NCI-H69 (cell line): ENCODE results near the gene ZNF397.
"Not testable (repeated sequence)": the region's sequence is repeated elsewhere in the genome, so short reads cannot be mapped to it uniquely, and the experiment has no call there.

ENCODE experiments used
- DNase-seq: peaks from one replicate; lab custom pipeline; 2025; lab: John Stamatoyannopoulos, UW

ZNF397 gene

DNA sequence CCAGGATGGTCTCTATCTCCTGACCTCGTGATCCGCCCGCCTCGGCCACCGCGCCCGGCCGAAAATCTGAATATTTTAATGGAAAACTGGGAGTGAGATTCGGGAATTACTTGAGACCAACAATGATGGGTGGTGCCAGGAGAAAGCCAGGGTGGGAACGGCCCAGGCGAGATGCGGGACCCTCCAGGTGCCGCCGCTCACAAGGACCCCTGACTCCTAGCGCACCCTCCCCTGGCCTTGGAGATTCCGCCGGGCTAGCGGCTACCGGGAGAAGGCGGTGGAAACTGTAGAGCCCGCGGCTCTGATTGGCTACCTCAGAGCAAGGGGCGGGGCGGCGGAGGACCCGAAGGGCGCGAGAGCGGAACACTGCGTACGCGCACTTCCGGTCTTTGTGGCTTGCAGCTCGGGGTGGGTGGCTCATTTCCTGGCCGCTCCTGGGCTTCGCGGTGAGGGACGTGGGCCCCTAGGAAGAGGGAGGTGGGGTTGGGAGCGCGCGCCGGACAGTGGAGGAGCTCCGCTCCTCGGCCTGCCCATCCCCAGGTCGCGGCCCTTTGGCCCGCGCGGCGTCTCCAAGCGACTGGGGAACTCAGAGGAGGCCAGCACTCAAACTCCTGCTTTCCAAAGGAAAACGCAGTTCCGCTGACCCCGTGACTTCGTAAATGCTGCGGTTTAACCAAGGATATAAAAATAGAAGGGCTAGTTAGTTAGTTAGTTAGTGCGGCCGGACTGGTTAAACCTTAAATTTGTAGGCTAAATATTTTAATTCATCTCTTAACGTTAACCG lies at the start of gene ZNF397:
TSS of gene ZNF397 (plus strand) at position 371 of the 784 bp plus-strand sequence. CDS start 1,437 bp downstream, outside the sequence.
- DNase-seq: peak; percentile 100

DNA sequence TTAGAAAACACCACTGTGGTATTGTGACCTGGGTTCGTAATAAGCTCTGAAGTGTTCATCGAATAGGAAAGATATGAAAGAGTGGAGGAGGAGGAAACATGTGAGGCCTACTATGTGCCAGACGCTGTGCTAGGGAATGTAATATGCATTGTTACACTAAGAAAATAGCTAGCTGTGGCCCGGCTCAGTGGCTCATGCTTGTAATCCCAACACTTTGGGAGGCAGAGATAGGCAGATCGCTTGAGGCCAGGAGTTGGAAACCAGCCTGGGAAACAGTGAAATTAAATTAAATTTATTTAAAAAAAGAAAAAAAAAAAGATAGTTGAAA lies 49.2 kb upstream of the ZNF397 start:
- no peak for DNase-seq

DNA sequence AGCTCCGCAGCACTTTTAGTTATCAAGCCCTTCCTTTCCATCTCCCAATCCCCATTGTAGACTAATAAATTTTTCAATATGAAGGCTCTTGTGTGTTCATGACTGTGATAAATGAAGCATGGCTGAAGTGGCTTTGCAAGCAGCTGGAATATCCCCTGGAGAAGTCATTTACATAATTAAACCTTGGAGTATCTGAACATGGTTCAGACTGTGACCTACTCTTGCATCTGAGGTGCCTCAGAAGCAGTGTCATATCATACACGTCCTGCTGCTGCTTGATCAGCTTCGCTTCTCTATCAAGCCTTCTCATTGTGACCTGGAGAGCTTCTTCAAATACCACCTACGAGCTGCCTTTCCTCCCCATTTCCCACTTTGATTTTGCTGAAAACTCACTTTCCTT lies 48.4 kb upstream of the ZNF397 start:
- peak; percentile 85 for DNase-seq

DNA sequence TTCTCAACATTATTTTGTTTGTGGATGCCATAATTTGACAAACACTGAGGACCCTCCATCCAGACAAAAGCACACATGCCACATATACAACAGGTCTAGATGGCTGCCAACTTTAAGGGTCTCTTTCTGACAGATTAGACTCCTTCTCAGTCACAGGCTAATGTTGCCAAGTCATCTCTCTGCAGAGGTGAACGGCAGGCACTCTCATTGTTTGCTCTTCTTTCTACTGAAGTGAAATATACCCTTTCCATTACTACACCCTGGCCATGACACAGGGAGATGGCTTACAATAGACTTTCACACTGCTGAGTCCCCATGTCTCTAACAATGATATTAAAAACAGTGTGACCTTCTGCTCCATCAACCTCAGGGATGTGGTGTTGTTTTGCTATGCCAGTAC lies 47.5 kb upstream of the ZNF397 start:
- peak; percentile 84 for DNase-seq

DNA sequence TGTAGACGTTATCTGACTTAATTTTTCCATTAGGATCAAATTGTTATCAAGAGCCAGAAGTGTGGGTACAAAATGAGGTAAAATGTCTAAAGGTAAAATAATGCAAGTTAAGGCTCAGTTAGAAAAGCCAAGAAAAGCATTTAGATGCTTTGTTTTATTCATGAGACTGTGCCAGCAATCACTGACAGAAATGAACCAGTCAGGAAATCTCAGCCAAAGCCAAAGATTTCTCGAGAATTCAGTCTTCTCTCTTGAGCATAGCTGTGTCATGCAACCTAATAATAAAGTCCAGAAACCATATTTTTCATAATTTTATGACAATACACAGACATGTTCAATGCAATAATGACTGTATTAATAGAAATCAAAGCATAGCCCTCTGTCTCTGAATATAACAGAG lies 43.5 kb upstream of the ZNF397 start:
- DNase-seq: no peak

DNA sequence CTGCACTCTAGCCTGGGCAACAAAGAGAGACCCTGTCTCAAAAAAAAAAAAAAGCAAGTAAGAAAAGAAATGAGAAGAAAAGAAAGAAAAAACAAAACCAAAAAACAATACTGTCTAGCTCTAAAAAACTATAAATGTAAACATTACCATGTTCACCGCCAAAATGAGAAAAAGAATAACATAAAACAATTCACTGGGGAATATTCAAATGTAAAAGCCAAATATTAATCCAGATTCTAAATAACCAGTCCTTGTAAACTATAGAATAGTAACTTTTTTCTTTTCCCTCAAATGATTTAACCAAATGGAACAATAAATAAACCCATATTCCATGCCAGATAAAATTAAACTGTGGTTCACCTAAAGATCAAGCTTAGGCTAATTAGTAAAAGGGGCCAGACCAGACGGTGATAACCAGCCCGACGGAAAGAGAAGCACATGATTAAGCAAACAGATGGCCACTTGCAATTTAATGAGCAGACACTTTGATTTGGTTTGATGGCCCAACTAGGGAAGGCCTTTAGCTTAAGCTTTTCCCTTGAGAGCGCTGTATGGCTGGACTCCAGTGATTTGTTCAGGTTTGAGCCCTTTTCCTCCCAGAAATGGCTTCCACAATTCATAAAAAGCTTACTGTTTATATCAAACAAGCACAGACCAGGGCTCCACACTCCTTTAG lies 39.4 kb upstream of the ZNF397 start:
- peak; percentile 97 for DNase-seq

DNA sequence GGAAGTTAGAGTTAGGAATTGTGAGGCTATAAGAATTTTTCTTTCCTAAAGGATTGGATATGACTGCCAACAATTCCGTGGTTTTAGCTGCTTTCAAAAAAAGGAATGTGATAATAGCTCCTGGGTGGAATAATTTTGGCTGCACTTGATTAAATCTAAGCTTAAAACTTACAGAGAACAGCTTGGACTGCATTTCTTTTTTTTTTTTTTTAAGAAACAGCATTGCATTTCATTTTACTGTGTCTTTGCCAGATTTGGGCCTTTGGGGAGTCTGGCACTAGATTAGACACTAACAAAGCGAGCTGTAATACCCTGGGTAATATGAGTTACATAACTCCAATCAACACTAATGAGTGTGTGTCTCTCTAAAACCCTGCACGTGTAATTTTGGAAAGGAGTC lies 37.8 kb upstream of the ZNF397 start:
- DNase-seq: peak; percentile 26

DNA sequence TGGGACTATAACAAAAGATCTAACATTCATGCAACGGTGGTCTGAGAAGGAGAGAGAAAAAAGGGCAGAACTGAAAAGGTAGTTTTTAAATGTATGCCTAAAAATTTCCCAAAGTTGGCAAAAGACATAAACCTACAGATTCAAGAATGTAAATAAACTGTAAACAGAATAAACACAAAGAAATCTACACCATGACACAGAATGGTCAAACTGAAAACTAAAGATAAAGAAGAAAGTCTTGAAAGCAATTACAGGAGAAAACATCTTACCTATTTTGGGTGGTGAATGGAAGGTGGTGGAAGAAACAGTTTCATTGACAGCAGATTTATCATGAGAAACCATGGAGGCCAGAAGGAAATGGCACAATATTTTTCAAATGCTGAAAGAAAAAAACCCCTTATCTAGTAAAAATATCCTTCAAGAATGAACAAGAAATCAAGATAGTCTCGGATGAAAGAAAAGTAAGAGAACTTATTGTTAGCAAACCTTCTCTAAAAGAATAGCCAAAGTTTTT lies 35.6 kb upstream of the ZNF397 start:
- no peak for DNase-seq

DNA sequence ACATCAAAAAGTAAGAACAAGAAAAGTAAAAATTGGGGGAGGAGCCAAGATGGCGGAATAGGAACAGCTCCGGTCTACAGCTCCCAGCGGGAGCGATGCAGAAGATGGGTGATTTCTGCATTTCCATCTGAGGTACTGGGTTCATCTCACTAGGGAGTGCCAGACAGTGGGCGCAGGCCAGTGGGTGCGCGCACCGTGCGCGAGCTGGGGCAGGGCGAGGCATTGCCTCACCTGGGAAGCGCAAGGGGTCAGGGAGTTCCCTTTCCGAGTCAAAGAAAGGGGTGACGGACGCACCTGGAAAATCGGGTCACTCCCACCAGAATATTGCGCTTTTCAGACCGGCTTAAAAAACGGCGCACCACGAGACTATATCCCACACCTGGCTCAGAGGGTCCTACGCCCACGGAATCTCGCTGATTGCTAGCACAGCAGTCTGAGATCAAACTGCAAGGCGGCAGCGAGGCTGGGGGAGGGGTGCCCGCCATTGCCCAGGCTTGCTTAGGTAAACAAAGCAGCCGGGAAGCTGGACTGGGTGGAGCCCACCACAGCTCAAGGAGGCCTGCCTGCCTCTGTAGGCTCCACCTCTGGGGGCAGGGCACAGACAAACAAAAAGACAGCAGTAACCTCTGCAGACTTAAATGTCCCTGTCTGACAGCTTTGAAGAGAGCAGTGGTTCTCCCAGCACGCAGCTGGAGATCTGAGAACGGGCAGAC lies 34.9 kb upstream of the ZNF397 start:
- not testable (repeated sequence) for DNase-seq

DNA sequence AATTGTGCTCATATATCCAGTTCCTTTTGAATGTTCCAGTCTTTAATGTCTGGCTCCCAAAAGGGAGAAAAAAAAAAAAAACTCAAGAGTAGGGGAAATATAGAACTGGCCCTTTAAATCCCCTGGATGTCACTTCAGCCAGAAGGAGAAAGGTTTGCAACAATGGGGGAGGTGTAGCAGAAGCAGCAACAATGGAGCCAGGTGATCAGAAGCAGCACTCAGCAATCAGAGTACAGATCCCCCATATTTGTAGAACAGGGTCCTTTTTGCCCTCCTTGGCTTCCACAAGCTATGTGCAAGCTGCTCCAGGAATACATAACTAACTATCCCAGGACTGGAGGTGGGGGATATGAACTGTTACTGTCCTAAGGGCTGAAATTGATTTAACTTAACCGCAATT lies 25.8 kb upstream of the ZNF397 start:
- peak; percentile 46 for DNase-seq

DNA sequence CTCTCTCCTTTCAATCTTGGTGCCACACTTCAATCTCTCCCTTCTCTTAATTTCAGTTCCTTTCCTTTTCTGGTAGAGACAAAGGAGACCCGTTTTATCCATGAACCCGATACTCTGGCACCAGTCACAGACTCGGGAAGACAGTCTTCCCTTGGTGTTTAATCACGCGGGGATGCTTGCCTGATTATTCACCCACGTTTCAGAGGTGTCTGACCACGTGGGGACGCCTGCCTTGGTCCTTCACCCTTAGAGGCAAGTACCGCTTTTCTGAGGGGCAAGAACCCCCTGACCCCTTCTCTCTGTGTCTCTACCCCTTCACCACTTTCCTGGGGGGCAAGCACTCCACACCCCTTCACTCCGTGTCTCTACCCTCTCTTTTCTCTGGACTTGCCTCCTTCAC lies 24.2 kb upstream of the ZNF397 start:
- not testable (repeated sequence) for DNase-seq

DNA sequence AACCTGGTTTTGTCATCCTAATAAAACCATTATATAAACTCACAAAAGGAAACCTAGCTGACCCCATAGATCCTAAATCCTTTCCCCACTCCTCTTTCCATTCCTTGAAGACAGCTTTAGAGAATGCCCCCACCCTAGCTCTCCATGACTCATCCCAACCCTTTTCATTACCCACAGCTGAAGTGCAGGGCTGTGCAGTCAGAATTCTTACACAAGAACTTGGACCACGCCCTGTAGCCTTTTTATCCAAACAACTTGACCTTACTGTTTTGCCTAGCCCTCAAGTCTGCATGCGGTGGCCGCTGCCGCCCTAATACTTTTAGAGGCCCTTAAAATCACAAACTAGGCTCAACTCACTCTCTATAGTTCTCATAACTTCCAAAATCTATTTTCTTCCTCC lies 21.5 kb upstream of the ZNF397 start:
- DNase-seq: not testable (repeated sequence)

DNA sequence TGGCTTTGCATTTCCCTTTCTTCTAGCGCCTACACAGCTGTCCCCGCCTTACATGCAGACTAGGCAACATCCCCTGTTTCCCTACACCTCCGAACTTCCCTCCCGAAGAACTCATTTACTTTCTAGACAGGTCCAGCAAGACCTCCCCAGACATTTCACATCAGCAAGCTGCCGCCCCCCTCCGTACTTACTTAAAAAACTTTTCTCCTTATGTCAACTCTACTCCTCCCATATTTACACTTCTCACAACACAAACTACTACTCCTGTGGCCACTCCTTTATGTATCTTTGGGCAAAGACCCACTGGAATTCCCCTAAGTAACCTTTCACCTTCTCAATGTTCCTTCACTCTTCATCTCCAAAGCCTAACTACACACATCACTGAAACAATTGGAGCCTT lies 20.4 kb upstream of the ZNF397 start:
- DNase-seq: no peak

DNA sequence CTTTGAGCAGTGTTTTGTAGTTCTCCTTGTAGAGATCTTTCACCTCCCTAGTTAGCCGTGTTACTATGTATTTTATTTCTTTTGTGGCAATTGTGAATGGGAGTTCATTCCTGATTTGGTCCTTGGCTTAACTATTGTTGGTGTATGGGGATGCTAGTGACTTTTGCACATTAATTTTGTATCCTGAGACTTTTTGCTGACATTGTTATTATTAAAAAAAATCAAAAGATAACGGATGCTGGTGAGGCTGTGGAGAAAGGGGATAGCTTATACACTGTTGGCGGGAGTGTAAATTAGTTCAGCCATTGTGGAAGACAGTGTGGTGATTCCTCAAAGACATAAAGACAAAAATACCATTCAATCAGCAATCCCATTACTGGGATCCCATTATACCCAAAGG lies 17.0 kb upstream of the ZNF397 start:
- no peak for DNase-seq

DNA sequence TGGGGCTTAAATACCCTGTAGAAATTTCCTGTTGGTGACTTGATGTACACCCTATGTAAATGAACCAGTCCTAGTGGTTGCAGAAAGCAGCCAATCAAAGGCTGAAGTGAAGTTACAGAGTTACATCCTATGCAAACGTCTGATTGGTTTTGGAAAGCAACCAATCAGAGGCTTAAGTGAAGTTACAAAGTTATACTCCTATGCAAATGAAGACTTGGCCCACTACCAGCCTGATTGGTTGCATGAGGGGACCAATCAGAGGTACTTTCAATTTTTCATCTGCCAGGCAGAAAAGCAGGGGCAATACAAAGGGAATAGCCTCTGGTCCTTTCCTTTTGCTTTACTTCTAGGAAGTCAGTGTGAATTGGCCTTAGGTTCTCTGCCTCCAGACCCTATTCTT lies 13.6 kb upstream of the ZNF397 start:
- DNase-seq: peak; percentile 34

DNA sequence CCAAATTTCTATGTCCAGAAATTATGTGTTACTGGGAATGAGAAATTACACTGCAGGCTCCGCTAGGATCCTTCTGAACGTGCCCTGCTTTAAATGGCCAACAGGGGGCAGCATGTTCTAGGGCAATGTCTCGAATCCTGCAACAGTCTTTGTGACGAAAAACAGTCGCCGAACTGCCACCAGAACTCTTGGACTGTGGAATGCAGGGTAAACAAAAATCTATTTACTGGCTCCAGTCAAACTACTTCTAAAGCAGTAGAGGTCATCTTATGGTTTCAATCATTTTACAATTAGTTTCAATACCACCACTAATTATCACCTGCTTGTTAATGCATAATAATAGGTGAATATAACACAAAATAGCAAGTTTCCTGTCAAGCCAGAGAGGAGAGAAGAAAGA lies 9.8 kb upstream of the ZNF397 start:
- DNase-seq: peak; percentile 92

DNA sequence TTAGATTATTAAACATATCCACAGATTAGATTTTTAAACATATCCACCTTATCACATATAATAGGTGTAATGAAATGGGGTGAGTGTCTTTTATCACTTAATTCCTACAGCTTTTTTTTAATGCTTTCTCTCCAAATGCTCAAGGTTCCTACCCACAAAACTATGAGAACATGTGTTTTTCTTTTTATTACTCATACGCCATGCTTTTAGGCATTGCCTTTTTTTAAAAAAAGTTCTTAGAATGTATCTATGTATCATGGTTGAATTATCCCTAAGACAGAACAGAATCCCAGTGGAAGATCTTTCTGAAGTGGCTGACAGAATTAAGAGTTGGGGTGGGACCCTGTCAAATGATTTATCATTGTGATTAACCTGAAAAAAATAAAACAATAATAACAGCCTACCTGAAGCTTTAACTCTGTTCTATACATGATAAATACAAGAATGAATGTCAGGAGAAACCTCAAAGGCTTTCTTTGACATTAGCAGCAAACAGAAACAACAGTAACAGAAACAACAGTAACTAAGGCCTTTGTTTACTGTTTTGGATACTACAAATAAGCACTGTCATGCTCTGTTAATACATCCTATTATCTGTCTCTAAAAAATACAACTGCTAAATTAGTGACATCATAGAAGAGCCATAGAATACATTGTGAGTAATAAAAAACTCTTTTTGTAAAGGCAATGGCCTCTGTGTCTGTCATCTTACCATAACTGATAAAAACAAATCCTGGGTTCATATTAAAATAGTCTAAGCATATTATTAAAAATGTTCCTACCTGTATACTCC lies 4.1 kb upstream of the ZNF397 start:
- no peak for DNase-seq

DNA sequence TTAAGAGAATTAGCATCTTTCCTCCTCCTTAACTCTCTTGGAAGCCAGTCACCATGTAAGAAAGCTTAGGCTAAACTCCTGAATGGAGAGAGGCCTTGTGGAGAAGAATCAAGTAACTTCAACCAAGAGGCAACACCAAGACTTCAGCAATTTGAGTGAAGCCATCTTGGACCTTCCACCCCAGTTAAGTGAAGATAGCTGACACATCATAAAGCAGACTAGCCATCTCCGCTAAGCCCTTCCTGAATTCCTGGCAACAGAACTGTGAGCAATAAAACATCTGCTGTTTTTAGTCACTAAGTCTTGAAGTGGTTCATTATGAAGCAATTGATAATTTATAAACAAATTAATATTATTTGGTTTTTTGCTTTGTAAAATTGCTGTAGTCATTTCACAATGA lies 1.5 kb upstream of the ZNF397 start:
- DNase-seq: peak; percentile 24

DNA sequence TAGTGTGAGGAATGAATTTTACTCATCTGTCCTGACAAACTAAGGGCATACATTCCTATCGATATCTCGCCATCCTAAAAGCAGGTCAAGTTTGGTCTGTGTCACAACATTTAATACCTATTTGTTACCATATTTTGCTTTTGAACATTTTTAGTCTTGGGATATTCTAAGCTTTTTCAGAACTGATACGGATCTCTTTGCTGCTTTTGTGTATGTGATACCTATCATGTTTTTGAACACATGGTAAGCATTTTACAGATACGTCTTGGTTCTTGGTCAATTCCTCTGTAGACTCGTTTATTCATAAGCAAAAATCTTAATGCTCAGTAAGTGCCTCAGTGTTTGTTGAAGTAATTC lies 592 bp downstream of the ZNF397 start:
- peak; percentile 56 for DNase-seq

DNA sequence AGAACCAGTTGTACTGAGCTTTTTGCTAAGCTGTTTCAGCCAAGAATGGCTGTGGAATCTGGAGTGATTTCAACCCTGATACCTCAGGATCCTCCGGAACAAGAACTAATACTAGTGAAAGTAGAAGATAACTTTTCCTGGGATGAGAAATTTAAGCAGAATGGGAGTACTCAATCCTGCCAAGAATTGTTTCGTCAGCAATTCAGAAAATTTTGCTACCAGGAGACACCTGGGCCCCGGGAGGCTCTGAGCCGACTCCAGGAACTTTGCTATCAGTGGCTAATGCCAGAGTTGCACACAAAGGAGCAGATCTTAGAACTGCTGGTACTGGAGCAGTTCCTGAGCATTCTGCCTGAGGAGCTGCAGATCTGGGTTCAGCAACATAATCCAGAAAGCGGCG lies 1.6 kb downstream of the ZNF397 start:
- no peak for DNase-seq

DNA sequence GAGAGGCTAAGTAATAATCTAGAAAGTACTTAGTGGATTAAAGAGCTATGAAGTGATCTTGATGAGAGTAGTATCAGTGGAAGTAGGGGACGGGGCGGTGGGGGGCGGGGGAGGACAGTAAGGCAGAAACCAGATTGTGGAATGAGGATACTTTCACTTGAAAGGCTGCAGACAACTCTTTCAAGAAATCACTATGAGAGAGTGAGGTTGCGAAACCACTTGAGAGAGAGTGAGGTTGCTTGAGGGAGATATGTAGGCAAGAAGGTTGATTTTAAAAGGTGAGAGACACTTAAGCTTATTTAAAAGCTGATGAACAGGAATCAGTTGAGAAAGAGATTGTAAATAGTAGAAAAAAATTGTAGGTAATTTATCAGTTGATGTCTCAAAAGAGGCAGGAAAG lies 3.8 kb downstream of the ZNF397 start:
- no peak for DNase-seq

DNA sequence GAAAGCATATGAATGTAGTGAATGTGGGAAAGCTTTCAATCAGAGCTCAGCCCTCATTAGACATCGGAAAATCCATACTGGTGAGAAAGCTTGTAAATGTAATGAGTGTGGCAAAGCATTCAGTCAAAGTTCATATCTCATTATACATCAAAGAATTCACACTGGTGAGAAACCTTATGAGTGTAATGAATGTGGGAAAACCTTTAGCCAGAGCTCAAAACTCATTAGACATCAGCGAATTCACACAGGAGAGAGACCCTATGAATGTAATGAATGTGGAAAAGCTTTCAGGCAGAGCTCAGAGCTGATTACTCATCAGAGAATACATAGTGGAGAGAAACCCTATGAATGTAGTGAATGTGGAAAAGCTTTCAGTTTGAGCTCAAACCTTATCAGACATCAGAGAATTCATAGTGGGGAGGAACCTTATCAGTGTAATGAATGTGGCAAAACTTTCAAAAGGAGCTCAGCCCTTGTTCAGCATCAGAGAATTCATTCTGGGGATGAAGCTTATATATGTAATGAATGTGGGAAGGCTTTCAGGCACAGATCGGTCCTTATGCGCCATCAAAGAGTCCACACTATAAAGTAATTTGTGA lies 5.0 kb downstream of the ZNF397 start:
- DNase-seq: no peak
